Muscle of leg (tissue), 11 donors: ENCODE results near the gene ACSS1. TPM values are rescaled to one million over a fixed set of nuclear protein-coding genes. Genes with fewer than 3 reads are reported as not detected.

ENCODE experiments used
- DNase-seq: peaks from one replicate; pipeline ENCODE4 v3.0.0; 2013
- H3K27ac ChIP-seq: one replicate; pipeline ENCODE4 v1.5.1; 2013; ENCODE audit warnings: mild to moderate bottlenecking, low read length, control low read depth
- H3K27me3 ChIP-seq: one replicate; pipeline ENCODE4 v1.6.1; 2013; ENCODE audit warnings: low read length; ENCODE audit not compliant: control insufficient read depth, insufficient read depth
- H3K36me3 ChIP-seq: one replicate; pipeline ENCODE4 v1.6.1; 2013; ENCODE audit warnings: low read length; ENCODE audit not compliant: control insufficient read depth, insufficient read depth
- H3K4me1 ChIP-seq: one replicate; pipeline ENCODE4 v1.6.1; 2013; ENCODE audit warnings: low read length; ENCODE audit not compliant: control insufficient read depth, insufficient read depth
- H3K4me3 ChIP-seq: one replicate; pipeline ENCODE4 v1.5.1; 2013; ENCODE audit warnings: low read length, control low read depth
- H3K9me3 ChIP-seq: replicated peaks from 2 replicates; pipeline ENCODE4 v1.6.1; 2013; ENCODE audit warnings: low read depth, low read length; ENCODE audit not compliant: control insufficient read depth
- WGBS: methylation state at CpG from one replicate; pipeline ENCODE4 v1.1.5; 2013; ENCODE audit warnings: missing lambda C conversion rate; ENCODE audit not compliant: insufficient coverage; 5-methylcytosine and 5-hydroxymethylcytosine counted together
- polyA plus RNA-seq, 8 donors: library from polyadenylated mRNA; unstranded; fragments of 120-200 nt; gene quantifications; one replicate each; pipeline versions ENCODE4 v1.2.1 to v1.2.3, GENCODE V29; 2013; ENCODE audit warnings: inconsistent platforms in 1 of 8, low replicate concordance in 1 of 8; ENCODE audit not compliant: insufficient read length in 8 of 8, insufficient read depth in 1 of 8
- total RNA-seq: library from RNA; stranded (reverse); fragments of 120-200 nt; gene quantifications from one replicate; pipeline ENCODE4 v1.2.4, GENCODE V29; 2013

The ACSS1 gene
- total and polyA plus RNA-seq, 9 donors = 10.5 to 28.9 (median 21.2) TPM

DNA sequence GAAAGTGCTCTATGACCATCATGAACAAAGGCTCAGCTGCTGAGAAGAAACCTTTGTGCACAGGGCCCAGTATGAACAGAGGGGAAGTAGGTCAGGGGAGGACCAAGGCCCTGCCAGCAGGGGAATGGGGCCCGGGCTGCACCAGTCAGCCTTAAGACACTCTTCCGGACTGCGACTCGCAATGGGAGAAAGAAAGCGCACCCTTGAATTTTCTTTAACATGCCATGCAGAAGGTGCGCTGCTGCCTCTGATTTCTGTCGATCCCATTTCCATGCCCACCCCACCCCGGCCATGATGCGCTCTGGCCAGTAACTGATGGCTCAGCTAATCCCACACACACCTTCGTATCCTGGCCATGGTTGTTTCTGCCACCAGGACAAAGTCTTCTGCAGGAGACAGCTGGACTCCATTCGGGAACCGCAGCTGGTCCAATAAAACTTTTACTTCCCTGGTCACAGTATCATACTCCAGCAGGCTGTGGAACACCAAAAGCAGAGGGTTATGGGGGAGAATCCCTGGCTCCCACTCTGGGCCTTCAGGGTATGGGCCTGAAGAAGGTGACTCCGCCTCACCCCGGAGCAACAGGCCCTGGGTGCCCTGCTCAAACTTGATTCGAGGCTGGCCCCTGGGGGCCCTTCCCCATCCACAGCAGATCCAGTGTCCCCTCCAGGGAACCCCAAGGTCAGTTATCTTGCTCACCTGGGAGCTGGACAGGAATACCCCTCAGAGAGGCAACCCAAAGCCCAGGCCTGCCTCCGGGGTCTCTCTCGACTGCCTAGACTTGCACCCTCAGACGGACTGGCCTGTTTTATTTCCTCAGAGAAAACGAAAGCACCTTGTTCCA lies 88.5 kb downstream of the ACSS1 start:
- Histone ChIP-seq H3K27ac (no peak overlapping the region), H3K9me3 (no peaks in the 10 kb centered on the region), H3K27me3 (no peaks in the 10 kb centered on the region), H3K36me3 (peaks cover 61% of the 10 kb centered on the region), H3K4me3 (no peak overlapping the region), H3K4me1 (peaks cover 19% of the 10 kb centered on the region)
- DNase-seq = no peak
- 96% methylated on average over 16 of the region's 19 CpGs for WGBS

DNA sequence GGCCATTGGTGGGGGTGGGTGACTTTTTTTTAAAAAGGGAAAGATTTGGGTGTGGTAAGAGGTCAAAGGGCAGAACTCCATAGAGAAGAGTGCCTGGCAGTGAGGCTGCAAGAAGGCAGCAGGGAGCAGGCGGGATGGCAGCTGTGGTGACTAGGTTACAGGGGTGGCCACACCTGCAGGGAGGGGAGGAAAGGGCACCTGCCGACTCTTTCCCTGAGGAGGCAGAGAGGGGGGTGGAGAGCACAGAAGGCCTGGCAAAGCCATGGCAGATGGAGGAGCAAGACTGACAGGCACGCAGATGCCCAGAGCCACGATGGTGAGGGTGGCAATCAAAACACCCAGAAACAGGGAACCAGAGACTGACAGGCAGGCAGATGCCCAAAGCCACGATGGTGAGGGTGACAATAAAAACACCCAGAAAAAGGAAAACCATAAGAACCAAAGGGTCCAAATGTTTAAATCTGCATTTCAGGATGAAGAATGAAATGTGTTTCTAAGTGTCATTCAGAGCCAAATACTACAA lies 89.6 kb downstream of the ACSS1 start:
- no peak overlapping the region for H3K4me3 ChIP-seq
- no peak overlapping the region for H3K27ac ChIP-seq
- peaks cover 29% of the 10 kb centered on the region for H3K4me1 ChIP-seq
- no peaks in the 10 kb centered on the region for H3K27me3 ChIP-seq
- H3K36me3 ChIP-seq = peaks cover 66% of the 10 kb centered on the region
- WGBS = 95% methylated on average over 2 of the region's 5 CpGs
- no peaks in the 10 kb centered on the region for H3K9me3 ChIP-seq
- no peak for DNase-seq

GRCh38 chr20:24966317-24967012 lies 91.5 kb downstream of the ACSS1 start:
- H3K36me3 ChIP-seq = peaks cover 65% of the 10 kb centered on the region
- H3K27me3 ChIP-seq = no peaks in the 10 kb centered on the region
- WGBS = 89% methylated on average over 7 of the region's 15 CpGs
- no peaks in the 10 kb centered on the region for H3K9me3 ChIP-seq
- H3K27ac ChIP-seq = no peak overlapping the region
- DNase-seq = no peak
- H3K4me3 ChIP-seq = no peak overlapping the region
- H3K4me1 ChIP-seq = peaks cover 29% of the 10 kb centered on the region

- 70% methylated on average over 7 of the region's 7 CpGs for WGBS
- Histone ChIP-seq H3K4me1 (peaks cover 29% of the 10 kb centered on the region), H3K27me3 (no peaks in the 10 kb centered on the region), H3K27ac (peak overlapping the region; percentile 69), H3K36me3 (peaks cover 63% of the 10 kb centered on the region), H3K9me3 (no peaks in the 10 kb centered on the region), H3K4me3 (no peak overlapping the region)
- DNase-seq = peak; percentile 57
These were observed 92.6 kb downstream of the ACSS1 start for GRCh38 chr20:24965065-24965919.

- peak; percentile 94 for DNase-seq
- Histone ChIP-seq H3K27ac (peak overlapping the region; percentile 69), H3K4me1 (peaks cover 29% of the 10 kb centered on the region), H3K36me3 (peaks cover 62% of the 10 kb centered on the region), H3K4me3 (no peak overlapping the region), H3K9me3 (no peaks in the 10 kb centered on the region), H3K27me3 (no peaks in the 10 kb centered on the region)
- 12% methylated on average over 5 of the region's 9 CpGs for WGBS
These were observed 93.5 kb downstream of the ACSS1 start for GRCh38 chr20:24964506-24964840.

- Histone ChIP-seq H3K36me3 (peaks cover 60% of the 10 kb centered on the region), H3K9me3 (no peaks in the 10 kb centered on the region), H3K4me3 (no peak overlapping the region), H3K27me3 (no peaks in the 10 kb centered on the region), H3K4me1 (peaks cover 29% of the 10 kb centered on the region), H3K27ac (peak overlapping the region; percentile 69)
- WGBS = 93% methylated on average over 8 of the region's 21 CpGs
- DNase-seq = peak; percentile 39
These were observed 94.0 kb downstream of the ACSS1 start for GRCh38 chr20:24963672-24964505.

- 92% methylated on average over 4 of the region's 6 CpGs for WGBS
- H3K4me1 ChIP-seq = peaks cover 29% of the 10 kb centered on the region
- no peaks in the 10 kb centered on the region for H3K9me3 ChIP-seq
- peaks cover 61% of the 10 kb centered on the region for H3K36me3 ChIP-seq
- DNase-seq = no peak
- H3K4me3 ChIP-seq = no peak overlapping the region
- no peak overlapping the region for H3K27ac ChIP-seq
- H3K27me3 ChIP-seq = no peaks in the 10 kb centered on the region
These were observed 95.4 kb downstream of the ACSS1 start for GRCh38 chr20:24962510-24962909.

DNA sequence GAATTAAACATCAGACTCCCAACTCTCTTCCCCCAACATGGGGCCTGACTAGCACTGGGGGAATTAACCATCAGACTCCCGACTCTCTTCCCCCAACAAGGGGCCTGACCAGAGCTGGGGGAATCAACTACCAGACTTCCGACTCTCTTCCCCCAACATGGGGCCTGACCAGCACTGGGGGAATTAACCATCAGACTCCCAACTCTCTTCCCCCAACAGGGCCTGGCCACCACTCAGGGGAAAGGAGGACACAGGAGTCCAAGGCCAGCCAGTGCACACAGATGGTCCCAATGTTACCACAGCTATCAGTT lies 95.8 kb downstream of the ACSS1 start:
- H3K4me3 ChIP-seq = no peak overlapping the region
- H3K27ac ChIP-seq = no peak overlapping the region
- no peaks in the 10 kb centered on the region for H3K27me3 ChIP-seq
- WGBS = 88% methylated on average over 1 of the region's 2 CpGs
- H3K9me3 ChIP-seq = no peaks in the 10 kb centered on the region
- H3K4me1 ChIP-seq = peaks cover 29% of the 10 kb centered on the region
- H3K36me3 ChIP-seq = peaks cover 57% of the 10 kb centered on the region
- DNase-seq = no peak

GRCh38 chr20:24961384-24962181 lies 96.4 kb downstream of the ACSS1 start:
- Histone ChIP-seq H3K4me3 (no peak overlapping the region), H3K27me3 (no peaks in the 10 kb centered on the region), H3K4me1 (peaks cover 29% of the 10 kb centered on the region), H3K36me3 (peaks cover 54% of the 10 kb centered on the region), H3K27ac (no peak overlapping the region), H3K9me3 (no peaks in the 10 kb centered on the region)
- no peak for DNase-seq
- WGBS = 87% methylated on average over 19 of the region's 20 CpGs
